ENCODE measurements around the gene B4GALT2.

DNA sequence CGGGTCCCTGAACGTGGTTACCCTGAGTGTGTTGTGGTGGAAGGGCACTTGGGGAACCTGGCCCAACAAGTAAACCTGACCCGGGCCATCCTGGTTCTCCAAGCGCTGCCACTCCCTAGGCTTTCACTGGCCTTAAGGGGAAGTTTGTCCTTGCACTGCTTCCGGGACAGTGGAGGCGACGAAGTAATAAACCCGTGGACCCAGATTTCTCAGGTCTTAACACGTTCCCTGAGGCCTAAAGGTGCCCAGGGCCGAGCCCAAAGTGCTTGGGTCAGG lies 12.1 kb downstream of the B4GALT2 start:
- TF ChIP-seq POLR2A (IDR thresholded peaks at IDR 0.05; ENCODE audit: low read length), result no peak
- TF ChIP-seq GATA1 (IDR thresholded peaks at IDR 0.05; ENCODE audit: low read depth, low read length), result no peak
